HG03520 (cell line): ENCODE results near the gene CYP4F8.
"Not testable (repeated sequence)": the region's sequence is repeated elsewhere in the genome, so short reads cannot be mapped to it uniquely, and the experiment has no call there.

ENCODE experiments used
- ATAC-seq: cut with Tn5 transposase; IDR thresholded peaks from one replicate; pipeline ENCODE4 v1.9.1; 2021; ENCODE audit warnings: mild to moderate bottlenecking, moderate library complexity; ENCODE audit not compliant: unreplicated experiment

Gene CYP4F8

DNA sequence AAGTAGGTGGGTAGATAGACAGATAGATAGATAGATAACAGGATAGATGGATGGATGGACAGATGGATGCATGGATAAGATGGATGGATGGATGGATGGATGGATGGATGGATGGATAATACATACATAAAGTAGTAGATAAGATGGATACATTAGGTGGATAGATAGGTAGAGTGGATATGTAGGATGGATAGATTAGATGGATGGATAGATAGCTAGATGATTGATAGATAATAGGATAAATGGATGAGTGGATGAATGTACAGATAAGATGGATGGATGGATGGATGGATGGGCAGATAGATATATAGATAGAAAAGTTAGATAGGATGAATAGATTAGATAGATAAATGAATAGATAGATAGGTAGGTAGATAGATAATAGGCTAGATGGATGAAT, 27.8 kb downstream of the CYP4F8 start:
- ATAC-seq, result no peak

DNA sequence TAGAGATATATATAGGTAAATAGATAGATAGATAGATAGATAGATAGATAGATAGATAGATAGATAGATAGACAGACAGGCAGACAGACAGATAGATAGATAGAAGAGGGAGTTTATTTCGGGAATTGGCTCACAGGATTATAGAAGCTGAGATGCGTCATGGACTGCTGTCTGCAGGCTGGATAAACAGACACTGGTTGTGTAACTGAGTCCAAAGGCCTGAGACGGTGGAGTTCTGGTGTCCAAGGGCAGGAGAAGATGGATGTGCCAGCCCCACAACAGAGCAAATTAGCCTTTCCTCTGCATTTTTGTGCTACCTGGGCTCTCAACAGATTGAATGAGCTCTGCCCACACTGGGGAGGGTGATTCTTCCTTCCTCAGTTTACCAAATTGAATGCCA, 28.4 kb downstream of the CYP4F8 start:
- ATAC-seq, result no peak

DNA sequence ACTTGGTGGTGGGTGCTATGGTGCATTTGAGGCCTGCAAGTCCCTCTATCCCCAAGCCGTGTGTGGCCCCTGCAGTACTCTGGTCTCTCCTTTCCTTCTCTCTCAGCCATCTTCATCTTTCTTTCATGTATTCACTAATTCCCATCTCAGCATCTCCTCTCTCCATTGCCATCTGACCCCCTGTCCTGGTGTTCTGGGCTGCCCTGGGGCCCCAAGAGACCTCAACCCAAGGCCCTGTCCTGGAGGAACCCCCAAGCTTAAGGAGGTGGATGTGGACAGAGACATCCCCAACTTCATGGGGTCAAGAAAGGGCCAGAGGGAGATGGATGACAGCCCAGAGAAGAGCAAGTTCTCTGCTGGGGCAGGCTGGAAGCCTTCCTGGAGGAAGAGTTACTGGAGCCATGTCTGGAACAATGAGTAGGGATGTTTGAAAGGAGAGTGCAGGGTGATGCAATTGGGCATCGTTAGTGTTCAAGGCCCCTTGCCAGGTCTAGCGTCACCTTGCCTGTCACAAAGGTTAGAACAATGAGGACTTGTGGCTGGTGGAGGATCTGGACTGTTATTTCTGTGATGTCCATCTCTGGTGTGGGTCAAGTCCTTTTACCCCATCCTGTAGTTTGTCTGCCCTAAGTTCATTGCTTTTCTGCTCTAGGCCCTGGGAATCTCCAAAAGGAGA, 29.2 kb downstream of the CYP4F8 start:
- no peak for ATAC-seq

DNA sequence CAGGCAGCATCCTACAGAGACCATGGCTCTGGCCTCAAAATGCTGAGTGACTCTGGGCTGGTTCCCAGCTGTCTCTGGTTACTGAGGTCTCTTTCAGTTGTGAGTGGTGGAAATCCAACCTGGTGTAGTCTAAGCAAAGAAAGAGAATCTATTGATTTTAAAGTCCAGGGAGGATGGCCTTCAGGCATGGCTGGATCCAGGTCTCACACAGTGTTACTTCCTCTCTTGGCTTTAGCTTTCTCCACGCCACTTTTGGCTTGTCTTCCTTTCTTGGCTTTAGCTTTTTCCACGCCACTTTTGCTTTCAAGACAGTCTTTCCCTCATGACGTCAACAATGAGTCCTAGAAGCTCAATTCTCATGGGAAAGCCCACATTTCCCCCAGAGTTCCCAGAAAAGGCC, 29.8 kb downstream of the CYP4F8 start:
- ATAC-seq, result no peak

DNA sequence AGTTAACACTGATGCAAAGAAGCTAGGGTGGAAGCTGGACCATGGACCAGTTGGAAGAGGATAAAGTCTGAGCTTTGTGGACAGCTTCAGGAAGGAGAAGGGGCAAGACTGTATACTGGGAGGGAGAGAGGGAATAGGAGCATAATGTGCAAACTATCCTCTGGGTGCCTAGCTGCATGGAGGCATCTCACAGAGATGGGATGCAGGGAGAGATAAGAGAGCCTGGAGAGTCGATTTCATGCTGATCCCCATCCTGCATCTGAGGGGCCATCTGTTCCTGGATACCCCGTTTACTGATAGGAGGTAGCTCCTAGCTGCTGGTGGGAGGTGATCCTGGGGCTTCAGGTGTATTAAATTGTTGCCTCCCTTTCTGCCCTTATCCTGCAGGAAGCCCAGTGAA, 34.5 kb downstream of the CYP4F8 start:
- ATAC-seq, result no peak

GRCh38 chr19:15650123-15650522, 35.1 kb downstream of the CYP4F8 start:
- not testable (repeated sequence) for ATAC-seq

DNA sequence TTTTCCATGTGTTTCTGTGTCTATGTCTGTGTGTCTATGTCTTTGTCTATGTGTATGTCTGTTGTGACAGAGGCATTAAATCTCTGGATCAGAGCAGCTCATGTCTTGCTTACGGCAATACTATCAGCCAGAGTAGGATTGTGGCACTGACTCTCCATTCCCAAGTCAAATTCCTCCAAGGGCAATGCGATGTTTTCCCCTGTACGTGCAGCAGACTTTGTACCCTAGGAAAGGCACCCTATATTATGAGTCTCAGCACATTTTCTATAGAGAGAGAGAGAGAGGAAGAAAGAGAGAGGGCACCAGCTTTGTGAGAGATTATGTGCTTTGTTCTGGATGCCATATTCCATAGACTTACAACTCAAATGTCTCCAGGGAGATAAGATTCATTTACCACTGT, 36.8 kb downstream of the CYP4F8 start:
- no peak for ATAC-seq

DNA sequence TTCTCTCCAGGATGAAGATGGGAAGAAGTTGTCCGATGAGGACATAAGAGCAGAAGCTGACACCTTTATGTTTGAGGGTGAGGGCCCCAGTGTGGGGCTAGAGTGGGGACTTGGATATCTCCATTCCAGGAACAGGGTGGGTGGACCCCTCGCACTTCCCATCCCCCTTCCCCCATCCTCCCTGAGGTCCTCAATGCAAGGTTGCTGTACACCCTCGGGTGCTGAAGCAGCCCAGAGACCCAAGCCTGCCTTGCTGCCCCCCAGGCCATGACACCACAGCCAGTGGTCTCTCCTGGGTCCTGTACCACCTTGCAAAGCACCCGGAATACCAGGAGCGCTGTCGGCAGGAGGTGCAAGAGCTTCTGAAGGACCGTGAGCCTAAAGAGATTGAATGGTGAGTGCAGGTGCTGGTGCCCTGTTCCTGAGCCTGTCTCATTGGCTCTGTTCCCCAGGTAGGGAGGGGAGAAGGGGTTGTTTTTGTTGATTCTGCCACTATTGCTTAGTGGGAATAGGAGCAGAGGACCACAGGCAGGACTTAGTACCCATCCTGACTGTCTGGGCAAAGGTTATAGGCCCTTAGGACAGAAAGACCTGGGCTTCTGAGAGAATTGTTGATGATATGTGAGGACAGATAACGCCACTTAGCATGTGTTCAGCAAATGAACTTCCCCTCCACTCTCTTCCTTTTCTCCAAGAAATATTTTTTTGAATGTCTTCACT, 37.7 kb downstream of the CYP4F8 start:
- no peak for ATAC-seq

DNA sequence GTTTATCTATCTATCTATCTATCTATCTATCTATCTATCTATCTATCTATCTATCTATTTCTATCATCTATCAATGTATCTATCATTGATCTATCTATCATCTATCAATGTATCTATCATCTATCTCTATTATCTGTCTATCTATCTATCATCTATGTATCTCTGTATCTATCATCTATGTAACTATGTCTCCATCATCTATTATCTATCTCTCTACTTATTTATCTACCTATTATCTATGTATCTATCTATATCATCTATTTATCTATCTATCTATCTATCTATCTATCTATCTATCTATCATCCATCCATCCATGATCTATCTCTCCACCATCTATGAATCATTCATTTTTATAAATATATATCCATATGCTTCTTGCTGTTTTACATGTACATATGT, 41.4 kb downstream of the CYP4F8 start:
- ATAC-seq, result no peak

DNA sequence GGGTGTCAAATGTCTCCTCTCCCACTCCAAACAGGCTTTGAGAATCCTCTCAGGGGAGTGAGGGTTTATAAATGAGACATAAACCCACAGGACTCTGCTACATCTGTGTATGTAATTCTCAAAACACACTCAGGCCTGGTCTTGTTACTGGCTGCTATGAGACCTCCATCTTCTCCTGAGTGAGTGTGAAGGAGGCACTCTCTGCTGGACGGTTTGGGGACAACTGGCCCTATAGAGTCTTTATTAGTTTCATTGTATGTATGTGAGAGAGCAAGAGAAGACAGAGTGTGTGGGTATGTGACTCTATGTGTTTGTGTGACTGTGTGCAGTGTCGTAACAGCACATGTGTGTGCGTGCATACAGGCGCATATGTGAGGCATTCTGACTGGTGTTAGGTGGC, 48.2 kb downstream of the CYP4F8 start:
- ATAC-seq, result no peak

DNA sequence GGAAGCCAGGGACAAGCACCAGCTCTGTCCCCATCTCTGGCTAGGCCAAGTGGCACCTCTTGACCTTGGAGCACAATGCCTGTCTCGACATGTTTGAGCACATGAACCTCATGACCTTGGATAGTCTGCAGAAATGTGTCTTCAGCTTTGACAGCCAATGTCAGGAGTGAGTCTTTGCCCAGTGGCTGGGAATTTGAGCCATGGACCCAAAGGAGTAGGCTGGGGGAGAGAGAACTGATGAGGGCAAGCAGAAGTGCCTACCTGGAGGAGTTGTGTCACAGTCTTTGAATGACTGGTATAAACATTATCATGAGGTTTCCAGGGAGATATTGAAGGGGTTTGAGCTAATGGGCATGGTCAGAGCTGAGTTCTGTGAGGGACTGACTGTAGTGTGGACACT, 51.2 kb downstream of the CYP4F8 start:
- ATAC-seq, result no peak

DNA sequence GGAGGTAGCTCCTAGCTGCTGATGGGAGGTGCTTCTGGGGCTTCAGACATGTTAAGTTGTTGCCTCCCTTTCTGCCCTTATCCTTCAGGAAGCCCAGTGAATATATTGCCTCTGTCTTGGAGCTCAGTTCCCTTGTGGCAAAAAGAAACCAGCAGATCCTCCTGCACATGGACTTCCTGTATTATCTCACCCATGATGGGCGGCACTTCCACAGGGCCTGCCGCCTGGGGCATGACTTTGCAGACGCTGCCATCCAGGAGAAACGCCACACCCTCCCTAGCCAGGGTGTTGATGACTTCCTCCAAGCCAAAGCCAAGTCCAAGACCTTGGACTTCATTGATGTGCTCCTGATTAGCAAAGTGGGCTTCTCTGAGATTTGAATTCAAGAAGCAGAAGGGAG, 51.9 kb downstream of the CYP4F8 start:
- ATAC-seq, result no peak

DNA sequence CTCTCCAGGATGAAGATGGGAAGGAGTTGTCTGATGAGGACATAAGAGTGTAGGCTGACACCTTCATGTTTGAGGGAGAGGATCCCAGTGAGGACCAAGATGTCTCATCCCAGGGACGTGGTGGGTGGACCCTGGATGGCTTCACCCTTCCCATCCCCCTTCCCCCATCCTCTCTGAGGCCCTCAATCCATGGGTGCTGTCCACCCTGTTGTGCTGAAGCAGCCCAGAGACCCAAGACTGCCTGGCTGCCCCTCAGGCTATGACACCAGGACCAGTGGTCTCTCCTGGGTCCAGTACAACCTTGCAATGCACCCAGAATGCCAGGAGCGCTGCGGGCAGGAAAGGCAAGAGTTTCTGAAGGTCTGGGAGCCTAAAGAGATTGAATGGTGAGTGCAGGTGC, 54.4 kb downstream of the CYP4F8 start:
- ATAC-seq, result no peak

DNA sequence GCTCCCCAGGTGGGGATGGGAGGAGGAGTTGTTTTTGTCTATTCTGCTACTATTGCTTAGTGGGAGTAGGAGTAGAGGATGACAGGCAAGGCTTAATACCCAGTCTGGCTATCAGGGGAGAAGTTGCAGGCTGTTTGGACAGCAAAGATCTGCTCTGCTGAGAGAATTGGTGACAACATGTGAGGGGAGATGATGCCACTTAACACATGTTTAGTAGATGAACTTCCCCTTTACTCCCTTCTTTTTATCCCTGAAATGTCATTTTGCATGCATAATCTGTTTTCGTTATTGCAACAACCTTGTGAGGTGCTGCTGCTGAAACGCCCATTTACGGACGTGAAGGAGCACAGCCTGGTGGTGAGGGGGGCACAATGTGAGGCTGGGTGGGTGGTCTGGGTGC, 54.9 kb downstream of the CYP4F8 start:
- ATAC-seq, result no peak

DNA sequence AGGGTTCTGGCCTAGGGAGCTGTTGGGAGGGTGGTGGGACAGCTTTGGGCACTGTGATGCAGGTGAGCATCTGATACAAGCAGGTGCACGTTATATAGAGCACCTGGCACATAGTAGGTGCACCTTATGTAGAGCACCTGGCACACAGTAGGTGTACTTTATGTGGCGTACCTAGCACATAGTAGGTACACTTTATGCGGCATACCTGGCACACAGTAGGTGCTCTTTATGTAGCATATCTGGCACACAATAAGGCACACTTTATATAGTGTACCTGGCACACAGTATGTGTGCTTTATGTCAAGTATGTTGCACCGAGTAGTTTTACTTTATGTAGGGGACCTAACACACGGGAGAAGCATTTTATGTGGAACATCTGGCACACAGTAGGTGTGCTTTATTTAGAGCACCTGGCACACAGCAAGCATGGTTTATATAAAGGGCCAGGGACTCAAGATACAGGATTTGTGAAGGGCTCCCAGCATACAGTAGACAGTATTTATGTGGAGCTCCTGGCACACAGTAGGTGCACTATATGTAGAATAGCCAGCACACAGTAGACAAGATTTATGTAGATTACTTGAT, 56.3 kb downstream of the CYP4F8 start:
- no peak for ATAC-seq

DNA sequence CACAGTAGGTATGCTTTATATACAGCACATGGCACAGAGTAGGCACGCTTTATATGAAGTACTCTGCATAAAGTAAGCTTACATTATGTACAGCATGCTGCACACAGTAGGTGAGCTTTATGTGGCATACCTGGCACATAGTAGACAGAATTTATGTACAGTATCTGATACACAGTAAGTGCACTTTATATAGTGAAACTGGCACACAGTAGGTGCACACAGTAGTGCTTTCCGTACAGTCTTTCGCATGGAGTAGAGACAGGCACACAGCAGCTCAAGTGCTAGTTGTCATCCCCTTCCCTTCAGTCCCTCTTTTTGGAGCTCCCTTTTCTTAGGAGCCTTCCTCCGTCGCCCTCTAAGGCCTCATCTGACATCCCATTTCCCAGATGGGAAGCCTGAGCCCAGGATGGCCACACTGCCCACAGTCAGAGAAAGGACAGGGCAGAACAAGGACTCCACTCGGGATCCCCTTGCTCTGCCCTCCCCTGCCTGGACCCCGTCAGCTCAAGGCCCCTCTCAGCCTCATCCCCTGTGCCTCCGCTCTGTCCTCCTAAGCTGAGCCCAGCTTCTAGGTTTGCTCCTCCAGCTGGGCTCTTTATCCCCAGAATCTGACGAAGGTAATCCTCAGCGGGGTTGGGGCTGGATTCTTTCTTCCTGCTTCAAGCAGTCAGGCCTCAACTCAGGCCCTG, 57.0 kb downstream of the CYP4F8 start:
- ATAC-seq, result no peak

DNA sequence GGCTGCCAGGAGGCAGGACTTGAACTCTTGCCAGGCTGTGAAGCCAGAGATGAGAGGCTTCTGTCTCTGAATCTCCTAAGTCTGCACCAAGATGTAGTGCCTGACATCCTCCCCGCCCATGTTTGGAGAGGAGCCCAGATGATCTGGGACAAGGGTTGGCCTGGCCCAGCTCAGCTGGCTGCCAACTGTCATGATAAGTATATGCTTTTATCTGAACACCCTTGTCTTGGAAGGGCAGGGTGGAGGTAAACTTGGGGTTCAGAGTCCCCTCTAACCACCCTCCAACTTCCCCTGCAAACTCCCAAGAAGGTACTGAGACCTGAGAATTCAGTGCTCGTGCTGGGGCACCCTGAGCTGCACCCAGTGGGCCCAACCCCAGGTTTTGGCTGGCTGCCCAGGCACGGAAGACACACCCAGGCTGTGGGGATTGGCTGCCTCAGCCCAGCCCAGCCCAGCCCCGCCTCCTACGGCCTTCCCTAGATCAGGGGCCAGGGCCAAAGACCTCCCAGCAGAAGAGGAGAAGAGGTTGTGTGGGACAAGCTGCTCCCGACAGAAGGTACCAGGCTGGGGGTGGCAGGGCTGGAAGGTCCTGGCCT, 57.7 kb downstream of the CYP4F8 start, which contains the start of gene CYP4F12:
CYP4F12 (plus strand) TSS at position 508 of the 596 bp plus-strand sequence. CDS start 443 bp downstream, outside the sequence.
- ATAC-seq, result no peak

DNA sequence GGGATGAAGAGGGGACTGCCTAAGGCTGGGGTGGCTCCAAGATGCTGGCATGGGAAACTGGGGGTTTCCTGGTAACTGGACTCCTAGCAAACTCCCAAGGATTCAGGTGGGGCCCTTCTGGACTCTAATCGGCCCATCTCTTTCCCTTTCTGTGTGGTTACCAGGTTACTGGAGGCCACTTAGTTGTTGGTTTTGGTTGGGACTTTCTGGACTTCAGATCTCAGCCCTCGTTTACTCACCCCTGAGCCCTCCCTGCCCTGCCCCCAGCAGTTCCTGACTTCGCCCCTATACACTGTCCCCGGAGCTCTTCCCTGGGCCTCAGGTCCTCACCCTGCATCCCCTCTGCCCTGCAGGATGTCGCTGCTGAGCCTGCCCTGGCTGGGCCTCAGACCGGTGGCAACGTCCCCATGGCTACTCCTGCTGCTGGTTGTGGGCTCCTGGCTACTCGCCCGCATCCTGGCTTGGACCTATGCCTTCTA, 58.2 kb downstream of the CYP4F8 start:
- no peak for ATAC-seq

GRCh38 chr19:15675560-15675959, 60.5 kb downstream of the CYP4F8 start:
- ATAC-seq, result no peak

GRCh38 chr19:15679089-15679488, 64.1 kb downstream of the CYP4F8 start:
- ATAC-seq, result no peak

GRCh38 chr19:15679865-15680264, 64.8 kb downstream of the CYP4F8 start:
- not testable (repeated sequence) for ATAC-seq
